ENCODE data around the gene ZC3H12D. TPM values are rescaled to one million over a fixed set of nuclear protein-coding genes. Genes with fewer than 3 reads are reported as not detected.
"Not testable (repeated sequence)": the region's sequence is repeated elsewhere in the genome, so short reads cannot be mapped to it uniquely, and the experiment has no call there.

The ZC3H12D gene
- total and polyA plus RNA-seq, 5 experiments from 2014 or later = 1.1 to 63.5 (median 1.7) TPM

DNA sequence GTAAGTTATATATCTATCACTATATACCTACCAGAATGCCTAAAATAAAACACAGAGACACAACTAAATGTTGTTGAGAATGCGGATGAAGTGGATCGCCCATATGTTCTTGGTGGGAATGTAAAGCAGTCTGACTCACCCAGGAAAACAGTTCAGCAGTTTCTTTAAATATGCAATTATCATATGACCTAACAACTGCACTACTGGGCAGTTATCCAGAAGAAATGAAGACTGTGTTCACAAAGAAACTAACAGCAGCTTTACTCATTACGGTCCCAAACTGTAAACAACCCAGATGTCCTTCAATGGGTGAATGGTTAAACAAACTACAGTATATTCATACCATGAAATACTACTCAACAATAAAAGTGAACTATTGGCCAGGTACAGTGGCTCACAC, 14.3 kb upstream of the ZC3H12D start:
- no peak for DNase-seq
- H3K9me3 Mint-ChIP-seq = no peaks in the 10 kb centered on the region
- H3K4me1 Mint-ChIP-seq = peaks cover 13 to 64% (median 41%) of the 10 kb centered on the region in 4 donors
- H3K4me3 Mint-ChIP-seq = no peak overlapping the region
- peak overlapping the region; percentile 16 to 89 (median 76) for H3K27ac Mint-ChIP-seq
- POLR2A ChIA-PET = interaction anchor here (0.6 to 1.2 kb wide), 6 partner anchors 9 to 183 kb away, joined by 3 to 6 read pairs (median 3); partner anchors contain the start of gene PPIL4
- H3K27me3 Mint-ChIP-seq = no peaks in the 10 kb centered on the region
- no peak for ATAC-seq
- H3K36me3 Mint-ChIP-seq = peaks cover 0 to 25% (median 7%) of the 10 kb centered on the region in 3 donors

DNA sequence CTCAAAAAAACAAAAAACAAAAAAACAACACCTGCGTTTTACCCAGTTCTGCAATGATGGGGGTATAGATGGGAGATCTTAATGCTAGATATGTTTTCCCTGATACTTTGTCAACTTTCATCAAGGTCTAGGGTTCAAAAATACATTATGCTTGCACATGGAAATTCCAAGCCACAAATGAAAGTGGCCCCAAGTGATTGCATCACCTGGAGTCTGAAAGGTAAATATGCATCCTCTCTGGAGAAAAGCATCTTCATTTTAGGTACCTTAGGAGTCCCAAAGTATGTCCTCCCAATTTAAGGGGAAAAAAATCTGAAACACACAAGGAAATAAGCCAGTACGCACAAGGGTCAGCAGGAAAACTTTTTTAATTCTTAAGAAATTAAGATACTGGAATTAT, 12.6 kb upstream of the ZC3H12D start:
- Mint-ChIP-seq H3K9me3 (no peaks in the 10 kb centered on the region), H3K4me3 (peak overlapping the region in 1 of 10 donors; percentile 2), H3K4me1 (peaks cover 16 to 75% (median 49%) of the 10 kb centered on the region in 4 donors), H3K27ac (peak overlapping the region; percentile 18 to 99 (median 87)), H3K27me3 (no peaks in the 10 kb centered on the region), H3K36me3 (peaks cover 0 to 14% (median 6%) of the 10 kb centered on the region in 3 donors)
- no peak for DNase-seq
- POLR2A ChIA-PET = interaction anchor here (5.5 kb wide), 2 partner anchors 10 to 18 kb away, joined by 40 read pairs; no protein-coding TSS in a partner anchor
- ATAC-seq = no peak

DNA sequence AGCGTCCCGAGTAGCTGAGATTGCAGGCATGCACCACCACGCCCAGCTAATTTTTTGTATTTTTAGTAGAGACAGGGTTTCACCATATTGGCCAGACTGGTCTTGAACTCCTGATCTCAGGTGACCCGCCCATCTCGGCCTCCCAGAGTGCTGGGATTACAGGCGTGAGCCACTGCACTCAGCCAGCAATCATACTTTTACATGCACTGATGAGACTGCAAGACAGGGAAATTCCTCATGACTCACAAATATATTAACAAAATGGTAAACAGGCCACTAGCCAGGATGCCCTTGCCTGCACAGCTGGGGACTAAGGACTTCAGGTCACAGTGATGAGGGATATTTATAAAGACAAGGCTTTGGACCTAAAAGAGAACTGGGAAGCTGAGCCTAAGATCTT, 11.8 kb upstream of the ZC3H12D start:
- H3K36me3 Mint-ChIP-seq, ATAC-seq, DNase-seq, H3K9me3 Mint-ChIP-seq, H3K27me3 Mint-ChIP-seq: not testable (repeated sequence)
- Mint-ChIP-seq H3K4me1 (peaks cover 16 to 79% (median 49%) of the 10 kb centered on the region in 4 donors), H3K27ac (peak overlapping the region; percentile 83 to 99 (median 94)), H3K4me3 (peak overlapping the region in 3 of 10 donors; percentile 28 to 82 (median 77))
- POLR2A ChIA-PET = interaction anchor here (2.4 to 5.5 kb wide), 3 partner anchors 11 to 49 kb away, joined by 9 to 40 read pairs (median 40); partner anchors contain the start of gene PPIL4

DNA sequence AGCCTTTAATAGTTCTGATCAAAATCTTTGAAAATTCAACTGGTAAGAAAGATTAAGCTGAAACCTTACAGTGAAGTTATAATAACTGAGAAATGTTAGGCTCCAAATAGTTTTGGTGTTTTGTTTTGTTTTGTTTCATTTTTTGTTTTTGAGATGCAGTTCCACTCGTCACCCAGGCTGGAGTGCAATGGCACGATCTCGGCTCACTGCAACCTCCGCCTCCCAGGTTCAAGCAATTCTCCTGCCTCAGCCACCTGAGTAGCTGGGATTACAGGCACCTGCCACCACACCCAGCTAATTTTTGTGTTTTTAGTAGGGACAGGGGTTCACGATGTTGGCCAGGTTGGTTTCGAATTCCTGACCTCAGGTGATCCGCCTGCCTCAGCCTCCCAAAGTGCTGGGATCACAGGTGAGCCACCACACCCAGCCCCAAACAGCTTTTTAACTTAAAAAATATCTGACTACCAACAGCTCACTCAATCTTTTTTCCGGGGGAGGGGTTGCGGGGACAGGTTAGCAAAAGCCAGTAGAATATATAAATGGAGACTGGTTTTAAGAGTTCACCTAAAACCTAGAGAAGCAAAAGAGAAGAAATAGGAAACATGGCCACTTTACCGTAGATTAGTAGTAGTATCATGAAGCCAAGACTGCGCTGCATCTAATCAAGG, 10.7 kb upstream of the ZC3H12D start:
- ATAC-seq (peak; percentile 31 to 32), DNase-seq (peak in 1 of 10 donors; percentile 25)
- POLR2A ChIA-PET = interaction anchor here (0.7 to 5.5 kb wide), 8 partner anchors 8 to 368 kb away, joined by 3 to 40 read pairs (median 8); partner anchors contain the start of genes LATS1 and PPIL4
- H3K36me3 Mint-ChIP-seq, H3K27me3 Mint-ChIP-seq, H3K9me3 Mint-ChIP-seq: not testable (repeated sequence)
- H3K27ac Mint-ChIP-seq = peak overlapping the region; percentile 83 to 99 (median 94)
- H3K4me3 Mint-ChIP-seq = peak overlapping the region; percentile 19 to 82 (median 68)
- peaks cover 16 to 76% (median 48%) of the 10 kb centered on the region in 4 donors for H3K4me1 Mint-ChIP-seq

DNA sequence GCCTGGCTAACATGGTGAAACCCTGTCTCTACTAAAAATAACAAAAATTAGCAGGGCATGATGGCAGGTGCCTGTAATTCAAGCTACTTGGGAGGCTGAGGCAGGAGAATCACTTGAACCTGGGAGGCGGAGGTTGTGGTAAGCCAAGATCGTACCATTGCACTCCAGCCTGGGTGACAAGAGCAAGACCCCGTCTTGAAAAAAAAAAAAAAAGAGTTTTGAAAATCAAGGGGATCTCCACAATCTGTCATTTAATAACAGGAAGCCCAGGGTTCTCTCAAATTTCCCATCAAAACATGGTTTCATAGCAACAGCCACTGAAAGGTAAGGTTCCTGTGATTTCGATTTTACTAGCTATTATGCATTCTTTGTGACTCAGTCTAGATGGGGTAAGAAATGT, 10.0 kb upstream of the ZC3H12D start:
- POLR2A ChIA-PET = interaction anchor here (0.7 to 5.5 kb wide), 9 partner anchors 9 to 369 kb away, joined by 3 to 40 read pairs (median 8); partner anchors contain the start of genes LATS1 and PPIL4
- not testable (repeated sequence) for H3K9me3 Mint-ChIP-seq, H3K27me3 Mint-ChIP-seq, H3K36me3 Mint-ChIP-seq
- peak; percentile 89 to 96 for ATAC-seq
- Mint-ChIP-seq H3K4me3 (peak overlapping the region; percentile 25 to 82 (median 68)), H3K4me1 (peaks cover 16 to 77% (median 48%) of the 10 kb centered on the region in 4 donors), H3K27ac (peak overlapping the region; percentile 83 to 99 (median 94))
- peak in 9 of 10 donors; percentile 28 to 87 (median 62) for DNase-seq

DNA sequence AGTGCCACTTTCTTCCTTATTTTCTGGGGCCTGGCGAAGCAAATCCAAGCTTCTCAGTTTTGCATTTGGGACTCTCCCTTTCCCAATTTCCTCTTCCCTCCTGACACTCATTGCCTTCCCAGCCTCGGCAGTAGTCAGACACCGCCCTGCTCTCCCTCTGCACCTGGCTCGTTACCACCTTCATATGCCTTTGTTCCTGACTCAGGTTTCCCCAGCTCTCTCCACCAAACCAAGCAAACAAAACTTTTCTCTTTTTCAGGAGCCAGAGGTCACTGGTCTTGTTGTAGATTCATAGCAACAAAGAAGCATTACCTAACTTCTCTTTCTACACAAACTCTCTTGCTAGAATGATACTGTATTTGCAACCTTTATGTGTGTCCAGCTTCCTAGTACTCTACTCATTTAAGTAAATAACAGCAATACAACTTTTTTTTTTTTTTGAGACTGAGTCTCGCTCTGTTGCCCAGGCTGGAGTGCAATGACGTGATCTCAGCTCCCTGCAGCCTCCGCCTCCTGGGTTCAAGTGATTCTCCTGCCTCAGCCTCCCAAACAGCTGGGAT, 9.0 kb upstream of the ZC3H12D start:
- Mint-ChIP-seq H3K27ac (peak overlapping the region; percentile 69 to 99 (median 94)), H3K4me3 (peak overlapping the region in 3 of 10 donors; percentile 8 to 68 (median 21)), H3K4me1 (peaks cover 16 to 78% (median 47%) of the 10 kb centered on the region in 4 donors)

DNA sequence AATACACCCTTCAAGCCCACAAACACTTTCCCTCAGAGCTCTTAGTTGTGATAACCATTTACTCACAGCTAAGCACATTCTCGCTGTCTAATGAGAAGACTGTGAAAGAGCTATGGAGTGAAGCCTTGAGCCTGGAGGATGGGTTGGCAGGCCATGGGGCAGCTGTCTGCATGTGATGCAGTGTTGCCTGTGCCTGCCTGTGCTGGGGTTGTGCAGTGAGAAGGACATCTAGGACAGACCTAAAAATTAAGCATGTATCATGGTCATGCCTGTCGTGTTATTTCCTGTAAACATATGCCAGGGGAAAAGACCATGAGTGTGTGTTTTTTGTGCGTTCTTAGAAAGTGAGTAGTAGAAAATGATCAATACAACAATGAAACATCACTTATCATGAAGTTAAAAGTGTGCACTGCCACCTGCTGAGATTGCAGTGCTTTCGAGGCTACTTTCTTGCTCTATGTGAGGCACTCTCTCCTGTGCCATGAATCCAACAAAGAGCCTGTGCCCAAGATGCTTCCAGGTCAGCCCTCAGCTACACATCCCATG, 8.1 kb upstream of the ZC3H12D start:
- Mint-ChIP-seq H3K4me3 (peak overlapping the region in 2 of 10 donors; percentile 24 to 26), H3K27ac (peak overlapping the region; percentile 57 to 99 (median 94)), H3K4me1 (peaks cover 14 to 77% (median 45%) of the 10 kb centered on the region in 4 donors), H3K36me3 (peaks cover 0 to 4% (median 0%) of the 10 kb centered on the region in 3 donors), H3K9me3 (no peaks in the 10 kb centered on the region), H3K27me3 (no peaks in the 10 kb centered on the region)
- no peak for ATAC-seq
- no peak for DNase-seq
- POLR2A ChIA-PET = interaction anchor here (0.7 to 5.5 kb wide), 4 partner anchors 11 to 25 kb away, joined by 3 to 40 read pairs (median 28); no protein-coding TSS in a partner anchor

More for the DNA sequence above, 9.0 kb upstream of the ZC3H12D start:
- DNase-seq = no peak
- POLR2A ChIA-PET = interaction anchor here (0.8 to 5.5 kb wide), 4 partner anchors 10 to 22 kb away, joined by 3 to 40 read pairs (median 28); no protein-coding TSS in a partner anchor
- Mint-ChIP-seq H3K36me3 (peaks cover 0 to 5% (median 0%) of the 10 kb centered on the region in 3 donors), H3K27me3 (no peaks in the 10 kb centered on the region), H3K9me3 (no peaks in the 10 kb centered on the region)
- no peak for ATAC-seq

DNA sequence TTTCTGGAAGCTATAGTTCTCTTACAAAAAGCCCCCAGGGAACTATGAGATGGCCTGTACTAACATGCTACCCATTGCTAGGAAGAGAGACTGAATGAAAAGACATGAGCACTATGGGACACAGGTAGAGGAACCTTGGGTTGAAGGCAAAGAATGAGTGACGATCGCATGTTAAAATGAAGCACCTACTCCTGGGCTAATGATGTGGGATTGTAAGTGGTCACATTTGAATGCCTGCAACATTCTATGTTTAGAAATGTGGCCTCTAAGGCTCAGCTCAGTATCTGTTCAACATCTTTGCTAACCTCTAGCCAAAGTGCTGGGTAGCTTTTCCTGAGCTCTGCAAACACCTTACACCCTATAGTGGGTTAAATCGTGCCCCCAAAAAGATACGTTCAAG, 5.2 kb upstream of the ZC3H12D start:
- H3K4me1 Mint-ChIP-seq = peaks cover 17 to 72% (median 32%) of the 10 kb centered on the region in 4 donors
- no peaks in the 10 kb centered on the region for H3K27me3 Mint-ChIP-seq
- no peaks in the 10 kb centered on the region for H3K36me3 Mint-ChIP-seq
- no peaks in the 10 kb centered on the region for H3K9me3 Mint-ChIP-seq
- POLR2A ChIA-PET = interaction anchor here (0.9 to 1.1 kb wide), 2 partner anchors 18 to 76 kb away, joined by 3 read pairs; partner anchors contain the start of gene GINM1
- no peak for ATAC-seq
- H3K4me3 Mint-ChIP-seq = no peak overlapping the region
- peak overlapping the region in 6 of 10 donors; percentile 15 to 95 (median 38) for H3K27ac Mint-ChIP-seq
- no peak for DNase-seq

DNA sequence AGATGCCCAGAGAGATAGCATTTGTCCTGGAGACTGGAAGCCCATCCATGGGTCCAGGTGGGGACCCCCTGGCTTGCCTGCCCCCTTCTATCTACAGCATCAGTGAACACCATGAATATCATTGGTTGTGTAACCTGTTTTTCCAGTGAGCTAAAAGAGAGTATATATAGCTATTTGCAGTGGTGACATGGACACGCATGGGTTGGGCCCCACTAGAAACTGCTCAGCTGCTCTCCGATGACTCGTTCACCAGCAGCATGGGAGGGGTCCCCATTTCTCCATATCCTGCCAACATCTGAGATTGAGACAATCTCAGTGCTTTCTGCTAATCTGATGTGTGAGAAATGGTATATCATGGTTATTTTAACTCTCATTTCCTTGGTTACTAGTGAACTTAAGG, 4.0 kb upstream of the ZC3H12D start:
- Mint-ChIP-seq H3K4me3 (peak overlapping the region in 1 of 10 donors; percentile 49), H3K36me3 (no peaks in the 10 kb centered on the region), H3K9me3 (no peaks in the 10 kb centered on the region), H3K4me1 (peaks cover 20 to 66% (median 30%) of the 10 kb centered on the region in 4 donors), H3K27me3 (no peaks in the 10 kb centered on the region), H3K27ac (peak overlapping the region in 8 of 10 donors; percentile 14 to 95 (median 78))
- no peak for ATAC-seq
- no peak for DNase-seq
- POLR2A ChIA-PET = no interaction called here

DNA sequence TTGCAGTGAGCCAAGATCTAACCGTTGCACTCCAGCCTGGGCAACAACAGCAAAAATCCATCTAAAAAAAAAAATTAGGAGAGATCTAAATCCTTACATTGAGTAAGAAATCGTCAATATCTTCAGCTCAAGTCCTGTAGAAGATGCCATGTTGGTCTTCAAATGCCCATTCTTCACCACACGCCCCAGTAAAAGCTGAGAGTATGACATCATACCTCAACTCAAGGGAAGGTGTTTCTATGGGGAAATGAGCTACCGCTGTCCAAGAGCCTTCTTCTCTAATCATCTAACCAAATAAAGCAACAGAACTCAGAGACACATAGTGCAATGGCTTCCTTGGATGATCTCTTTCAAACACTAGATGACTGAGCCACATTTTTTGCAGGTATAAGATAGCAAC, 2.5 kb upstream of the ZC3H12D start:
- ATAC-seq = no peak
- DNase-seq = no peak
- Mint-ChIP-seq H3K36me3 (no peaks in the 10 kb centered on the region), H3K9me3 (no peaks in the 10 kb centered on the region), H3K4me1 (peaks cover 17 to 62% (median 32%) of the 10 kb centered on the region in 4 donors), H3K27ac (peak overlapping the region in 9 of 10 donors; percentile 18 to 95 (median 82)), H3K4me3 (no peak overlapping the region), H3K27me3 (no peaks in the 10 kb centered on the region)
- POLR2A ChIA-PET = interaction anchor here (0.9 to 3.2 kb wide), 2 partner anchors 58 to 431 kb away, joined by 3 to 16 read pairs; partner anchors contain the start of gene PPIL4

DNA sequence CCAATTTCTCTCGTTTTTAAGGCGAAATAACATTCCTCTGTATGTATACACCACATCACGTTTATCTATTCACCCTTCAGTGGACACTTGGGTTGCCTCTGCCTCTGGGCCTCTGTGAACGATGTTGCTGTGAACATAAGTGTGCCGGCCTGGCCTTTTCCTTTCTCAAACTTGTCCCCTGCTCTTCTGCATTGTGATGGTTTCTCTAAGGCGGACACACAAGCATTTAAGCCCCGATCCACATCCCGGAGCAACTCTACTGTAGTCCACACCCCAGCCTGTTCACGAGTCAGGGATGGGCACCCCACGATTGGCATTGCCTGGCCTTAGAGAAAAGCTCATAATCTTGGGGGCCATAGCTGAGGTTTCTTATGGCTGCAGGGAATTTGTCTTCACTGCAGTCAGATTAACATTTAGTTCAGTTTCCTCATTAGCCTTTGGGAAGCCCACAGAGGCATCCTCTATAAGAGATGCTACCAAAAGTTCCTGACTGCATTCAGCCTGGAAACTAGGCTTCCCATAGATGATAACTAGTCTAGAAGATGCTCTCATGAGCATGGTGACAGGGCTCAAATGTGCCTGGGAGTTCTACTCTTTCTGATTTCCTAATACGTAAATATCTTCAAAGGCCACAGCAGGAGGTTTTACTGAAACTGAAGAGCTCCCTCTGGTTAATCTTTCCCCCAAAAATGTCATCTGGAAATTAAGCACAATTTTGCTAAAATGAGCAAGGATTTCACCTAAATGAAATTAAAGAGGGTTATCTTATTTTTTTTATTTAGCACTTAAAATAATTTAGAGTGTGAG, 762 bp downstream of the ZC3H12D start:
- POLR2A ChIA-PET = interaction anchor here (0.6 to 3.2 kb wide), 8 partner anchors 10 to 62 kb away, joined by 3 to 22 read pairs (median 6); partner anchors contain the start of gene PPIL4
- H3K36me3 Mint-ChIP-seq = peaks cover 0 to 7% (median 0%) of the 10 kb centered on the region in 3 donors
- no peaks in the 10 kb centered on the region for H3K9me3 Mint-ChIP-seq
- ATAC-seq (no peak), DNase-seq (peak in 1 of 10 donors; percentile 7)
- peak overlapping the region; percentile 84 to 99 (median 94) for H3K4me3 Mint-ChIP-seq
- H3K4me1 Mint-ChIP-seq = peaks cover 31 to 78% (median 58%) of the 10 kb centered on the region in 4 donors
- no peaks in the 10 kb centered on the region for H3K27me3 Mint-ChIP-seq
- H3K27ac Mint-ChIP-seq = peak overlapping the region; percentile 95 to 99 (median 98)

Measured in naive thymus-derived CD8-positive, alpha-beta T cell (primary cell).